Measurements from ENCODE around the gene BEGAIN.

Gene BEGAIN

DNA sequence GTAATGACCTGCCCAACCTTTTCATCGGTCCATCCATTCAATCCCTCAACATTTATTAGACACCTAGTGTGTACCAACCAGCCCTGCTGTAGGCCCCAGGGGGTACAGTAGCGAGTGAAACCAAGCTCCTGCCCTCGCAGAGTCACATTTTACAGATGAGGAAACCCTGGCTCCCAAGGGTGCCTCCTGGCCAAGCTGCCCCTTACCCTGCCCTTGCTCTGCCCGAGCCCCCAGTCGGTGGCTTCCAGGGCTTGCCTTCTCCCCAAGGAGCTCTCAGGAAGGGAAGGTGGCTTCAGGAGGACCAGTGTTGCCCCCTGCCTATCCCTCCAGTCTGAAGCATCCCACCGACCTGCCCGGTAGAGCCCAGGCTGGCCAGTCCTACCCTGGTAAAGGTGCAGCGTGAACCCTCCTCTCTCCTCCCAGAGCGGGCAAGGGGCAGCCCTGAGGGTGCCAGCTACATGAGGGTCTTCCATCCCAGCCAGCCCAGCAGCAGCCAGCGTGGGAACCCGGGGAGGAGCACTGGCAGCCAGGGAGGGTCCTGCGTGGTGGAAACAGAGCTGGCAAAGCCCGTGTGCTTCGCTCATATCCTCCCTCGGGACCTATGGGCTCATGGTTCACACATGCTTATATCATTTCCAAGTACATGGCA is 670 bp upstream of the BEGAIN start:
- H3K4me3 ChIP-seq (ENCODE audit: low read depth, low read length): no peak overlapping the region
- TF ChIP-seq, protein P1, sequence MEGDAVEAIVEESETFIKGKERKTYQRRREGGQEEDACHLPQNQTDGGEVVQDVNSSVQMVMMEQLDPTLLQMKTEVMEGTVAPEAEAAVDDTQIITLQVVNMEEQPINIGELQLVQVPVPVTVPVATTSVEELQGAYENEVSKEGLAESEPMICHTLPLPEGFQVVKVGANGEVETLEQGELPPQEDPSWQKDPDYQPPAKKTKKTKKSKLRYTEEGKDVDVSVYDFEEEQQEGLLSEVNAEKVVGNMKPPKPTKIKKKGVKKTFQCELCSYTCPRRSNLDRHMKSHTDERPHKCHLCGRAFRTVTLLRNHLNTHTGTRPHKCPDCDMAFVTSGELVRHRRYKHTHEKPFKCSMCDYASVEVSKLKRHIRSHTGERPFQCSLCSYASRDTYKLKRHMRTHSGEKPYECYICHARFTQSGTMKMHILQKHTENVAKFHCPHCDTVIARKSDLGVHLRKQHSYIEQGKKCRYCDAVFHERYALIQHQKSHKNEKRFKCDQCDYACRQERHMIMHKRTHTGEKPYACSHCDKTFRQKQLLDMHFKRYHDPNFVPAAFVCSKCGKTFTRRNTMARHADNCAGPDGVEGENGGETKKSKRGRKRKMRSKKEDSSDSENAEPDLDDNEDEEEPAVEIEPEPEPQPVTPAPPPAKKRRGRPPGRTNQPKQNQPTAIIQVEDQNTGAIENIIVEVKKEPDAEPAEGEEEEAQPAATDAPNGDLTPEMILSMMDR (IDR thresholded peaks at IDR 0.05; ENCODE audit: low read depth, low read length): no peak
- TF ChIP-seq POLR2A (IDR thresholded peaks at IDR 0.05; ENCODE audit: extremely low read depth, insufficient read length) (no peak), MYC (IDR thresholded peaks at IDR 0.05; ENCODE audit: low read depth, low read length) (no peak)
- TF ChIP-seq, protein P2, sequence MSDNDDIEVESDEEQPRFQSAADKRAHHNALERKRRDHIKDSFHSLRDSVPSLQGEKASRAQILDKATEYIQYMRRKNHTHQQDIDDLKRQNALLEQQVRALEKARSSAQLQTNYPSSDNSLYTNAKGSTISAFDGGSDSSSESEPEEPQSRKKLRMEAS (IDR thresholded peaks at IDR 0.05; ENCODE audit: low read depth, low read length): peak; percentile 20; the same call in 1 of the 2 replicates
- DNase-seq (ENCODE audit: low read depth): peak; percentile 40

DNA sequence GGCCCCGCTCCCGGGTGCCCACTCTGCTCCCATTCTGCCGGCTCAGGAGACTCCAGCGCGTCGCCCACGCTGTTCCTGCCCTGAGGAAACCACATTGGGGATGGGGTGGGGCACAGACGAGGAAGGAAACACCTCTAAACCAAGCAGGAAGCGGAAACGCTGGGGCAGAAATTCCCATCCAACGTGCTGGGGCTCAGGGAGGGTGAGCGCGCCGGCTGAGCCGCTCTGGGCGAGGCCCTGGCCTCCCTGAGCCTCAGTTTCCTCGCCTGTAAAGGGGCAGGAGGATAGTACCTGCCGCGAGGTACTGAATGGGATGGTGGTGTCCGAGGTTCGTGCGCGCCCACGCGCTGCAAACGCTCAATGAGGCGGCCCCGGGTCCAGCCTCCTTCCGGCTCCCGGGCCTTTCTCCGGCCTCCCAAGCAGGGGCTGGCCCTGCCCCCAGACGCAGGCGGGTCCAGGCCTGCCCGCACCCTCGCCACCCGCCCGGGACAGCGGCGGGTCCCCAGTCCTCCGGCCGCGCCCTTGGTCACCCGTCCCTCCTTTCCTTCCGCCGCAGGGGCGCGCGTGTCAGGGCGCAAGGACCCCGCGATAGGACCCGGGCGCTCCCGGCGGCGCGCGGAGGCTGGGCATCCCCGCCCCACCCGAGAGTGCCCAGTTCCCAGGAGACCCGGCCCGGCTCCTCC is 673 bp downstream of the BEGAIN start:
- H3K4me3 ChIP-seq (ENCODE audit: low read depth, low read length): no peak overlapping the region
- DNase-seq (ENCODE audit: low read depth): no peak
- TF ChIP-seq, protein P1 (IDR thresholded peaks at IDR 0.05; ENCODE audit: low read depth, low read length): no peak
- TF ChIP-seq MYC (IDR thresholded peaks at IDR 0.05; ENCODE audit: low read depth, low read length) (no peak), POLR2A (IDR thresholded peaks at IDR 0.05; ENCODE audit: extremely low read depth, insufficient read length) (no peak)
- TF ChIP-seq, protein P2 (IDR thresholded peaks at IDR 0.05; ENCODE audit: low read depth, low read length): no peak

DNA sequence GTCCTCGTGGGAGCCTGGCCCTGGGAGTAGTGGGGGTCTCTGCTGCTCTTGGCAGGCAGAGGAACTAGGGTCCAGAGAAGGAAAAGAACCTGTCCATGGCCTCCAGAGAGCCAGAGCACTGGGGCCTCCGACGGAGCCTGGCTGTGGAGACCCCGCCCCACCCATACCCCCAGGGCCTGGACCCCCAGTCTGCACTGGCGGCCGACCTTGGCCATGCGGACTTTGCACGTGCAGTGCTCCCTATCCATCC is 1.1 kb downstream of the BEGAIN start:
- no peak for DNase-seq (ENCODE audit: low read depth)
- H3K4me3 ChIP-seq (ENCODE audit: low read depth, low read length): no peak overlapping the region
- TF ChIP-seq, protein P2 (IDR thresholded peaks at IDR 0.05; ENCODE audit: low read depth, low read length): no peak
- no peak for TF ChIP-seq MYC (IDR thresholded peaks at IDR 0.05; ENCODE audit: low read depth, low read length)

DNA sequence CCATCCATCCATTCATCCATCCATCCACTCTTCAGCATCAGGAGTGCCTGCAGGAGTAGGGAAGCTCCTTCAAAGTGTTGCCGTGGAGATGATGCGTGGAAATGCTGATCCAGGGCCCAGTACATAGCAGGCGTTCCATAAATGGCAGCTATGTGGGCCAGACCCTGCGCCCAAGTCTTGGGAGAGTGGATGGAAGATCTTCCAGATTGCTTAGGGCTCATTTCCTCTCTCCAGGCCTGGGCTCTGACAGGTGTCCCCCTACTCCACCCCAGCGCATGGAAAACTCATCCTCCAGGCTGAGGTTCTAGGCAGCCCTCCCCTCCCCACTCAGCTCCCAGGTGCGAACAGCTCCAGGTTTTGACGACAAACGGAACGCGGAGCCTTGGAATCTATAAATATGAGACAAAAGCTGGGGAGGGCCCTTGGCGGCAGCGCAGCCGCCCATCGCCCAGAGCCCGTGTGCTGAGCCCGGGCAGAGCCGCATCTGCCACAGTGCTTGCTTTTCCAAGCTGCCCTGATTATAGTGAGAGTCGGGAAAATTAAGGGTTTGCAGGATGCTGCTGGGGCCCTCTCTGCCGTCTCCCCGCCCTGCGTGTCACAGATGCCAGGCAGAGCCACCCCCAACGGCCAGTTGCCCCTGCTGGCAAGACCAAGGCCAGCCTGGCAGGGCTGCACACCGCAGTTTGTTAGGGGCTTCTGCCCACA is 1.6 kb downstream of the BEGAIN start:
- TF ChIP-seq, protein P1 (IDR thresholded peaks at IDR 0.05; ENCODE audit: low read depth, low read length): no peak
- TF ChIP-seq, protein P2 (IDR thresholded peaks at IDR 0.05; ENCODE audit: low read depth, low read length): no peak
- TF ChIP-seq POLR2A (IDR thresholded peaks at IDR 0.05; ENCODE audit: extremely low read depth, insufficient read length): no peak
- no peak for TF ChIP-seq MYC (IDR thresholded peaks at IDR 0.05; ENCODE audit: low read depth, low read length)
- no peak for DNase-seq (ENCODE audit: low read depth)
- no peak overlapping the region for H3K4me3 ChIP-seq (ENCODE audit: low read depth, low read length)

DNA sequence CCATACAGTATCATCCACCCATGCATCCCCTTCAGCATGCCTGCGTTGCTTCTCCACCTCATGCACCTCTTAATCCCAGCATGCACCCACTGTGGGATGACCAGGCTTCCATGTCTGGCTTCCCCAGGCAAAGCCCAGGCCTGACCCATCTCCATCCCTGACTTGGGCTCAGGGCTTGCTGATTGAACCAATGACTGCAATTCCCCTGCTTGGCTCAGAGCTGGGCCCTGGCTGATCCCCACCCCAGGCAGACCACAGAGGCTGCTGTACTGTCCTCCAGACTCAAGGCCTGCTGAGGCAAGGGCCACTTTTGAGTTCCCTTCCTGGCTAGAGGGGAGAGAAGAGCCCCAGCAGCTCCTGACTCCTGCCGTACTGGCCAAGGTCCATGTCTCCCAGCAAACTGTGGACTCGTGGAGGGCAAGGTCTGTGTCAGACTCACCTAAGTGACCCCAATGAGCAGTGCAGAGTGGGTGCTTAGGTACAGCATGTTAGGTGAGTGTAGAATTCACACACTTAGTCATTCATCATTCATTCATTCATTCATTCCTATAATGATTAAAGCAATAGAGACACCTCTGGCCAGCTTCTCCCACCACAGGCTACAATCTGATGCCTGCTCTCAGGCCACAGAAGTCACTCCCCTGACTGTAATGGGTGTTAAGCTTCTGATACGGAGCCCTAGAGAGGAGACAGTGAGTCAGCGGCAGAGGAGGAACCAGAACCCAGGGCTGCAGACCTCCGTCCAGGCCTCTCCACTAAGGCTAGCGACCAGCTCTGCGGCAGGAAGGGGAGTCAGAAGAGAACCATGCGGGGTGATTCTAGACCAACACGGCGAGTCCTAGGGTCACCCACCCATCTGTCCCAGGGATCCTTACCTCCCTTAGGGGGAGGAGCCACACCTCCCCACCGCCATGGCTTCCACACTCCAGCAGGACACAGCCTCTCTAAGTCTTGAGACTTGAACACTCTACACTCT is 2.9 kb downstream of the BEGAIN start:
- peak; percentile 35 for DNase-seq (ENCODE audit: low read depth)
- no peak overlapping the region for H3K4me3 ChIP-seq (ENCODE audit: low read depth, low read length)
- TF ChIP-seq POLR2A (IDR thresholded peaks at IDR 0.05; ENCODE audit: extremely low read depth, insufficient read length): no peak
- TF ChIP-seq, protein P1 (IDR thresholded peaks at IDR 0.05; ENCODE audit: low read depth, low read length): no peak
- no peak for TF ChIP-seq MYC (IDR thresholded peaks at IDR 0.05; ENCODE audit: low read depth, low read length)
- TF ChIP-seq, protein P2 (IDR thresholded peaks at IDR 0.05; ENCODE audit: low read depth, low read length): no peak

All from NB4 (cell line).